Amygdala (tissue), 56 donors: Measurements from ENCODE around the gene ATP1A1.
A peak's percentile ranks its signal among the peaks of the same experiment; 100 is the strongest.

Source experiments
- DNase-seq, 56 donors: peaks; one replicate each; lab custom pipeline; 2025; lab: John Stamatoyannopoulos, UW

ATP1A1 gene

DNA sequence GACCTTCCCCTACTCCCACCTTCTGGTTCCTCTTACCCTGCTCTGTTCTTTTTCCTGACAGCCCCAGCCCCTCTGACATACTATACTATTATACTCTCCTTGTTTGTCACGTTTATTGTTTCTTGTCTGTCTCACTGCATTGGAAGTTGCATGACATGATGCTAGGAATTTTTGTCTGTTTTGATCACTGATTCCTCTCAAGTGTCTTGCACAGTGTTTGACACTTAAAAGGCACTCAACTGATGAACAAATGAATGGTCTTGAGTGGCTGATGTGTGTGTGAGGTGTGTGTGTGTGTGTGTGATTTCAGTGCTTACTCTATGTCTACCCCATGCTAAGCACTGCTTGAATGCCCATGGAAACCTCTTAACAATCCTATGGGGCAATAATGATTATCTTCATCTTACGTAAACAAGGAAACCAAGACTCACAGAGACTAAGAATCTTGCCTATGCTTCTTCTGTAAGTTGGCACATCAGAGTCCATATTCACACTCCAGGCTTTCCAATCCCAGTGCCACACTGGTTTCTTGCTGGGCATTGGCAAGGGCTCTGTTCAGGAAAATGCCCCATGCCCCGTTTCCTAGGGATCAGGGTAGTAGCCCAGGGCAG lies 59.7 kb downstream of the ATP1A1 start:
- no peak for DNase-seq

DNA sequence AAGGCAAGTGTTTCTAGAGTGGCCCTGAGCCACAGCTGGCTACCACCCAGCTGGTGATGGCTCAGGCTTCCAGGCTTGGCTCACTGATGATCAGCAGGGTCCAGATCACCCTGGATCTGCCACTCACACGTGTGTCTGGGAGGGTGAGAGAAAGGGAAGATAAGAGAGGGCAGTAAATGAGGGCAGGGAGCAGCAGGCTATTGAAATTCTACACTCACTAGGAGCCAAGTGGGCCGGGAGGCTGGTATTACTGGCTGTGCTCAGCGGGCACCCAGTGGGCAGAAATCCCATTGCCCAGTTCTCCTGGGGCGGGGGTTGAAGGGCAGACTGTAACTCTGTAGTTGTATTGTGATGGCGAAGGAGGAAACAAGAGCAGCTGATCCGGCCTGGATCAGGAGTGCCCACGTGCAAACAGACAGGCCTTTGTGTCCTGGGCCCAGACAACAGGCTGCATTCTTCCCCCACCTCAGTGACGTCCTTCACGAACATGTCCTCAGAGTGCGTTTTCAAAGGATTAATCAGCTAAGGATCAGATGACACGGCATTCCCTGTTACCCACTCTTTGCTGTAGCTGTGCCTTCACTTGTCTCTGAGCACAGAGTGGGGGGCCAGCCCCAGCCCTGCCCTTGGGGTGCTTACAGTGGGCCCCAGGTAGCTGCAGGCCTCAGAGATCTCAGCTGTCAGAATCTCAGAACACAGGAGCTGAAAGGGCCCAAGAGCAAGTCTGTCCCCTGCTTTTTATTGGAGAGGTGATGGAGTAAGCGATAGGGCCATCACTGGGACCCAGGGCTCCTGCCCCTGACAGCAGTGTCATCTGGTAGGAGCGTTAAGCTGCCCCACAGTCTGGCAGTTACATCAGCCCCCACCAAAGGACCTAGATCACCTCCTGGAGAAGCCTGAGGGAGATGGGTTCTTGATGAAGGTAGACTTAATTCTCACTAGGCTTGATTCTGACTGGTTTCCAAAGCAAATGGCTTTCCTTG lies 60.5 kb downstream of the ATP1A1 start:
- DNase-seq, result peak in 54 of 56 donors; percentile 46 to 97 (median 87)

DNA sequence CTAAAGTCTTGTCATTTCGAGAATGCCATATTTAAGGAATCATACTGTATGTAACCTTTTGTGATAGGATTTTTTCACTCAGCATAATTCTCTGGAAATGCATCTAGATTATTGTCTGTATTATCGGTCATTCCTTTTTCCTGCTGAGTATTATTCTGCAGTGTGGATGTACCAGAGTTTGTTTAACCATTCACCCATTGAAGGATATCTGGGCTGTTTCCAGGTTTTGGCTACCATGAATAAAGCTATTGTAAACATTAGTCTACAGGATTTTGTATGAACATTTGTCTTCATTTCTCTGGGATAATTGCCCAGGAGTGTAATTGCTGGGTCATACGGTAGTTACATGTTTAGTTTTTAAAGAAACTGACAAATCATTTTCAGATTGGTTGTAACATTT lies 61.8 kb downstream of the ATP1A1 start:
- no peak for DNase-seq

DNA sequence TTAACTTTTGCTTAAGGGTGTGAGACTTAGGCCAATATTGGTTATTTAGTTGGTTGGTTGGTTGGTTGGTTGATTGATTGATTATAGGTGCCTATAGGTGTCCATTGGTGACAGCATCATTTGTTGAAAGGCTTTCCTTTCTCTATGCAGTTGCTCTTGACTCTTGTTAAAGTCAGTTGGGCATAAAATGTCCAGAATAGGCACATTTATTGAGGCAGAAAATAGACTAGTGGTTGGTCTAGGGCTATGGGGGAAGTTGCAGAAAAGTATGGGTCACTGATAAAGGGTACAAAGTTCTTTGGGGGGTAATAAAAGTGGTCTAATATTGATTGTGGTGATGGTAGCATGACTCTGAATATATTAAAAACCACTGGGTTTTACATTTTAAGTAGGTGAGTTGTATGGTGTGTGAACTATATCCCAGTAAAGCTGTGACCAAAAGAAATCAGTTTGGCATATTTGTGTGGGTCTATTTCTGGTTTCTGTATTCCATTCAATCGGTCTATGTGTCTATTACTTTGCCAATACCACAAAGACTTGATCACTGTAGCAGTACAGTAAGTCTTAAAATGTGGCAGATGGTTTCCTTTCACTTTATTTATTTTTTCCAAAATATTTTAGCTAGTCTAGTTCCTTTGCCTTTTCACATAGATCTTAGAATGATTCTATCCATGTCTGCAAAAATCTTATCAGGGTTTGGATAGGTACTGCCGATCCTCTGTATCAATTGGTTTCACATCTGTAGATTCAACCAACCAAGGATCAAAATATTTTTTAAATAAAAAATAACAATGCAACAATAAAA lies 63.0 kb downstream of the ATP1A1 start:
- no peak for DNase-seq

DNA sequence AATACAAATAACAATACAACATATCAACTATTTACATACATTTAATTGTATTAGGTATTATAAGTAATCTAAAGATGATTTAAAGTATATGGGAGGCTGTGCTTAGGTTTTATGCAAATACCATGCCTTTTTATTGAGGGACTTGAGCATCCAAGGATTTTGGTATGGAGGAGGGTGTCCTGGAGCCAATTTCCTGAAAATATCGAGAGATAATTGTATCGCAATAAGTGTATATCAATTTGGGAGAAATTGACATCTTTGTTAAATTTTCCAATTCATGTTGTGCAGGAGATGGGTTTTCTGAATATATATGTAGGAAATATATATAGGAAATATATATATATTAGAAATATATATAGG lies 63.5 kb downstream of the ATP1A1 start:
- DNase-seq, result no peak

DNA sequence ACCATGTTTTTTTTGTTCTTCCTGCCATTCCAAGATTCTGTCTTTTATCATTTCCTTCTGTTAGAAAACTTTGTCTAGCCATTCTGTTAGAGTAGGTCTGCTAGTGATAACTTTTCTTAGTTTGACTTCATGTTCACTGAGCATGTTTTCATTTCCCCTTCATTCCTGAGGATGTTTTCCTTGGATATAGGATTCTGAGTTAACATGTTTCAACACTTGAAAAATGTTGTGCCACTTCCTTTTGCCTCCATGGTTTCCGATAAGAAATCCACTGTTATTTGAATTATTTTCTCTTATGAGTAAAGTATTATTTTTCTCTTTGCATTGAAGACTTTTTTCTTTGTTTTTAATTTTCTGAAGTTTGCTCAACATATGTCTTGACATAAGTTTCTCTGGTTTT lies 66.7 kb downstream of the ATP1A1 start:
- DNase-seq, result no peak

DNA sequence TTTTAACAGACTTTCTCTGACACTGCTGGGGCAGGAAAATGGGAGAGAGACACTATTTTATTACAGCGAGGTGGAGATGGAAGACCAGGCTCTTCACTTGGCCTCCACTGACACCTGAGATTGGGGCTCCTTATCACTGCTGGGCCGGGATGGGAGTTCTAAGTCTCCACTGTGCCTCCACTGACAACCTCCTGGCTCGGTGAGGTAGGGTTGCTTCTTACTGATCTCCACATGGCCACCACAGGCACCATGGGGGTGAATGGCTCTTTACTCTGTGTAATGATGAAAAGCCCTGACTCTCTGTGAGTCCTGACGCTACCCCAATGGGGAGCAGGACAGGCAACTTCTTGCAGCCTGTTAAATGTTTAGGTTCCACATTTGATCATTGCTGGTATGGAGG lies 67.7 kb downstream of the ATP1A1 start:
- DNase-seq, result no peak

DNA sequence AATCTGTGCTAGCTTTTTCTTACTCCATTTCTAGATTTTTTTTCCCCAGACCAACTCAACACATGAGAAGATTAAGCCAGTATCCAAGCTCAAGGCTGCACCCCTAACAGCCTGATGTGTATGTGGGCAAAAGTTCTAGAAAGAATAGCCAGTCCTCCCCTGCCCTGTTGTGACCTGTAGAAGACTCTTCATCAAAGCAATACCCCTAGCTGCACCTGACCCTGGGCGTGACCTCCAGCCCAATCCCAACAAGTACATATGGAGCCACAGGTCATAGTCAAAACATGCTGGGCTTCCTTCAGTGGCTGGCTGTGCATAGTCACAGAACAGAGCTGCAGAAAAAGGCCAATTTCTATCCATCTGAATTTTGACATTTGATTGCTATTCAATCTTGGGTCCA lies 72.5 kb downstream of the ATP1A1 start:
- DNase-seq, result no peak

DNA sequence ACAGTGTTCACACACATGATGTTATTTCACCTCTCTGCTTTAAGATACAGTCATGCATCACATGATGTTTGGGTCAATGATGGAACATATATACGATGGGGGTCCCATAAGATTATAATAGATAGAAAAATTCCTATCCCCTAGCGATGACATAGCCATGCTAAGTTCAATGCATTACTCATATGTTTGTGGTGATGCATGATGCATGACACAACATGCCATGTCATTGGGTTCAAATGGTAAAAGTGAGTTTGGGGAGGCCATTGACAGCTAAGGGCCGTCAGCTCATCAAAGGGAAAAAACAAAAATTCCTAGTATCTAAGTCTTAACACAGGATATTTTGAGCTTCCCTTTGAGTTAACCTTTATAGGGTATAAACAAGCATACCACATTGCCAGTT lies 73.6 kb downstream of the ATP1A1 start:
- no peak for DNase-seq

DNA sequence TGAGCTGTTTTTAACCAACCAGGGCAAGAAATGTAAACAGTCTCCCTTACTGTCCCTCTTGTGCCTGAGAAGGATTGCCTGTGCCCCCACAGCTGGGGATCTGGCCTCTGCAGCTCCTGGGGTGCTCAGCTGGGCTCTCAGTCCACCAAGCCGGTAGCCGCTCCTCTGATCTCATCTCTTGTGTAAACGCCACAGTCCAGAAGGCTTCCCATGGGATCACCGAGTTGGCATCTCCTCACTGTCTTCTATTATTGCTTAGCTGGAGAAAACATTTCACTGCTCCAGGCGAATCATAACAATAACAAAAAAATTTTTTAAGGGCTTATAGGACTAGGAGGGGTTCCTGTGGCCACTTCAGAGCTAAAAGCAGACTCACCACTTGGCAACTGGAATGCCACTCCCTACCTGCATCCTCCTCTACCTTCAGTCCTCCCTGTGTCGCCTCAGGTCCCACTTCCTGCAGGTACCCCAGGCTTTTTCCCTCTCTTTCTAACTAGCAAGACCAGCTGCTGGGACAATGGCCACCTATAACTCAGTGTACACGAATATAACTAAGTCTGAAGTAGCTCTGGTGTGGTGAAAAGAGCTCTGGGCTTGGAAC lies 75.8 kb downstream of the ATP1A1 start:
- DNase-seq, result no peak

DNA sequence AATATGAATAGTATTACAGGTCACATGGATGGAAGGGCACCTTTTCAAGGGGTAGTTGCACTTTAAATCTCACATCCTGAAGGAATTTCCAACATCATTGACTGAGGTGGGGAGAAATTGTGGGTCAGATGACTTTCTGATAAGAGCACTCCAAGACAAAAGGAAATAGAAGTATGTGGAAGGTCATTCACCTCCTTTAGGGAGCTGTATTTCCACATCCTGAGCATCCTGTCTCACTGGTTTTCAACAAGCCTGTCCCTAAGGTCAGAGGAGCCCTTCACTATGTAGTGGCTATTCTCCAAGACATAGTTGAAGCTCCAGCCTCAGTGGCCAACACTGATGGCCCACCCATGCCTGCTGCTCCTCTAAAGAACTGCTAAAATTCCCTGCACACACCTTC lies 76.5 kb downstream of the ATP1A1 start:
- no peak for DNase-seq

DNA sequence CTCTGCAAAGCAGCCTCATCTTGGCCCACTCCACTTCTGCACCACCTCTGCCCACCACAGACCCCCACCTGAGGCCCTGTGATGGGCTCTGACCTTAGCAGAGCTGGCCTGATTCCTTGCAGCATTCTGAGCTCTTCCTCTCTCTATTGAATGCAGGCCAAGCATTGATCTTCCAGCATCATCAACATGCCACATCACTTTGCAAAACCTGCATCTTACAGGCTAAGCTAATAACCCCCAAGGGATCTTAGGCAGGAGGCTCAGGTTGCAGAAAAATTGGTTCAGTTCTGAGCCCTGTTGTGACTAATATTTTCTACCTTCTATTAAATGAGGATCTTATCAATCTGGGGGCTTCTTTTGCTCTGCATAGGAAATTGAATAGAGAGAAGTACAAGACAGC lies 78.7 kb downstream of the ATP1A1 start:
- no peak for DNase-seq

DNA sequence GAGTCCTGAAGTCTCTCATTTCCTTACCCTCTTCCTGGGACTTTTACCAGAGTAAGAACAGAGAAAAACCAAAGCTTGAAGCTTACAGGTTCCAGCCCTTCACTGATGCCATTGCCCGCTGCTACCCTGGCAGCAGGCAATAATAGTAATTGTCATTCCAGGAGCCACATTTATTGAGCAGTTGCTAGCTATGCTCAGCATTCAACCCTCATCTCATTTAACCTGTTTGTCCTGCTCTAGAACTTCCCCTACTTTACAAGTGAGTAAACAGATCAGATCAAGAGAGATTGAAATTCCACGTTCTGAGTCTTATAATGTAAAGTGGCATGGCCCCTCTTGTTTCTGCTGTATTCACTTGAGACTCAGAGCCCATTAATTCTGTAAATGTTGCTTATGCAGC lies 80.4 kb downstream of the ATP1A1 start:
- no peak for DNase-seq

DNA sequence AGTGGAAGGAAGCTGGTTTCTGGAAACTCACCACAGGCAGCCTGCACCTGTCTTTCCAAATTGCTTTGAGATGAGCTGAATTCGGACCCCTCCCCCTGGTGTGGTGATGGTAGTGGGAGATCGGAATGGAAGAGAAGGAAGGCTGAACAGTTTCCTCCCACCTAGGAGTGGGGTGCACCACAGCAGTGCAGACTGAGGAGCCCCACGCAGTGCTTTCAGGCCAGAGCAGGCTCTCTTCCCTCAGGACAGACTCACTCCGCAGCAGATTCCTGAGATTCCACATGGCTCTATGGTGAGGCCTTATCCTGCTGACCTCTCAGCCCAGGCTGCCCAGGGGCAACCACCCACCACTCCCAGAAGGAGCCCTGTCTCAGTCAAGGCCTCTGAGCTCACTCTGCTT lies 80.9 kb downstream of the ATP1A1 start:
- DNase-seq, result no peak
